ENCODE data around the gene PHLDB2. TPM values are rescaled to one million over a fixed set of nuclear protein-coding genes. Genes with fewer than 3 reads are reported as not detected.
A peak's percentile ranks its signal among the peaks of the same experiment; 100 is the strongest.

The PHLDB2 gene
- polyA plus RNA-seq, 1 experiment, result 15.9 TPM

DNA sequence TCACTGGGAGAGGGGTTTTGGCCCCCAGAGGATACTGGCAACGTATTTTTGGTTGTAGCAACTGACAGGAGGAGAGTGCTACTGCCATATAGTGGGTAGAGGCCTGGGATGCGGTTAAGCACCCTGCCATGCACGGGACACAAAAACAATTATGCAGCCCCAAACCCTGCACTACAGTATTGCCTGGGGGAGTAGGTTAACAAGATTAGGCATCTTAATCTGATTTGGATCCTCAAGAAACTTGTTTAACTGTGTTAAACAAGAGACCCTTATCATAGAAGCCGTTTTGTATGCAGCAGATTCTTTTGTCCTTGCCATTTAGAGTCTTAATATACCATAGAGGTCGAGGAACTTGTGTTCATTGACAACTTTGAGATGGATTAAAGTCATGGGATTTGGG lies 3.4 kb downstream of the PHLDB2 start:
- Histone ChIP-seq H3K4me3 (ENCODE audit: low read depth, low read length) (no peak overlapping the region), H3K27ac (ENCODE audit: low read depth, low read length) (no peak overlapping the region)

DNA sequence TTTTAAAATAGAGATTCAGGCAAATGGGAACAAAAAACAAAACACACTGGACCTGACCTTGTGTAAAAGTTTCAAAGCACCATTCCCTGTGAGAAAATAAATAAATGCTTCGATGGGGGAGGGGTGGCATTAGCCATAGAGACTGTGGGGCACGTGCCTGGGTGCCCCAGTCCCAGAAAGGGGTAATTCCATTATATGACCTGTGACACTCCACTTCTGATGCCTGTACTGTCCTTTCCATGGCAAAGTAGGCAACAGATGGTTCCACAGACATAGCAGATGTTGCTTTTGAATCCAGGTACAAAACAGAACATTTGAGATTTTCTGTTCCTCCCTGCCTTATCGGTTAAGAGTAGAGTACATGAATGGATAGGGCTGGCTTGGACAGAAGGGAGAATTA lies 3.9 kb downstream of the PHLDB2 start:
- H3K9me3 ChIP-seq (ENCODE audit: control insufficient read depth, insufficient read depth, low read length), result no peaks in the 10 kb centered on the region
- no peak overlapping the region for H3K27ac ChIP-seq (ENCODE audit: low read depth, low read length)
- H3K4me3 ChIP-seq (ENCODE audit: low read depth, low read length), result no peak overlapping the region
- ChIA-PET POLR2A (no interaction called here), CTCF (interaction anchor here (2.6 to 8.1 kb wide), 2 partner anchors 145 to 150 kb away, joined by 12 to 167 read pairs; no protein-coding TSS in a partner anchor)
- TF ChIP-seq, protein P1, sequence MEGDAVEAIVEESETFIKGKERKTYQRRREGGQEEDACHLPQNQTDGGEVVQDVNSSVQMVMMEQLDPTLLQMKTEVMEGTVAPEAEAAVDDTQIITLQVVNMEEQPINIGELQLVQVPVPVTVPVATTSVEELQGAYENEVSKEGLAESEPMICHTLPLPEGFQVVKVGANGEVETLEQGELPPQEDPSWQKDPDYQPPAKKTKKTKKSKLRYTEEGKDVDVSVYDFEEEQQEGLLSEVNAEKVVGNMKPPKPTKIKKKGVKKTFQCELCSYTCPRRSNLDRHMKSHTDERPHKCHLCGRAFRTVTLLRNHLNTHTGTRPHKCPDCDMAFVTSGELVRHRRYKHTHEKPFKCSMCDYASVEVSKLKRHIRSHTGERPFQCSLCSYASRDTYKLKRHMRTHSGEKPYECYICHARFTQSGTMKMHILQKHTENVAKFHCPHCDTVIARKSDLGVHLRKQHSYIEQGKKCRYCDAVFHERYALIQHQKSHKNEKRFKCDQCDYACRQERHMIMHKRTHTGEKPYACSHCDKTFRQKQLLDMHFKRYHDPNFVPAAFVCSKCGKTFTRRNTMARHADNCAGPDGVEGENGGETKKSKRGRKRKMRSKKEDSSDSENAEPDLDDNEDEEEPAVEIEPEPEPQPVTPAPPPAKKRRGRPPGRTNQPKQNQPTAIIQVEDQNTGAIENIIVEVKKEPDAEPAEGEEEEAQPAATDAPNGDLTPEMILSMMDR (IDR thresholded peaks at IDR 0.05; ENCODE audit: low read depth, low read length), result no peak
- no peak for DNase-seq (ENCODE audit: low read depth, low spot score)
- no peaks in the 10 kb centered on the region for H3K27me3 ChIP-seq (ENCODE audit: control insufficient read depth, insufficient read depth, low read length)

More for the DNA sequence above, 3.4 kb downstream of the PHLDB2 start:
- Histone ChIP-seq H3K9me3 (ENCODE audit: control insufficient read depth, insufficient read depth, low read length) (no peaks in the 10 kb centered on the region), H3K27me3 (ENCODE audit: control insufficient read depth, insufficient read depth, low read length) (no peaks in the 10 kb centered on the region)
- no peak for DNase-seq (ENCODE audit: low read depth, low spot score)
- TF ChIP-seq, protein P1 (IDR thresholded peaks at IDR 0.05; ENCODE audit: low read depth, low read length), result no peak
- ChIA-PET CTCF (interaction anchor here (8.1 kb wide), 1 partner anchor 145 kb away, joined by 167 read pairs; no protein-coding TSS in a partner anchor), POLR2A (no interaction called here)

DNA sequence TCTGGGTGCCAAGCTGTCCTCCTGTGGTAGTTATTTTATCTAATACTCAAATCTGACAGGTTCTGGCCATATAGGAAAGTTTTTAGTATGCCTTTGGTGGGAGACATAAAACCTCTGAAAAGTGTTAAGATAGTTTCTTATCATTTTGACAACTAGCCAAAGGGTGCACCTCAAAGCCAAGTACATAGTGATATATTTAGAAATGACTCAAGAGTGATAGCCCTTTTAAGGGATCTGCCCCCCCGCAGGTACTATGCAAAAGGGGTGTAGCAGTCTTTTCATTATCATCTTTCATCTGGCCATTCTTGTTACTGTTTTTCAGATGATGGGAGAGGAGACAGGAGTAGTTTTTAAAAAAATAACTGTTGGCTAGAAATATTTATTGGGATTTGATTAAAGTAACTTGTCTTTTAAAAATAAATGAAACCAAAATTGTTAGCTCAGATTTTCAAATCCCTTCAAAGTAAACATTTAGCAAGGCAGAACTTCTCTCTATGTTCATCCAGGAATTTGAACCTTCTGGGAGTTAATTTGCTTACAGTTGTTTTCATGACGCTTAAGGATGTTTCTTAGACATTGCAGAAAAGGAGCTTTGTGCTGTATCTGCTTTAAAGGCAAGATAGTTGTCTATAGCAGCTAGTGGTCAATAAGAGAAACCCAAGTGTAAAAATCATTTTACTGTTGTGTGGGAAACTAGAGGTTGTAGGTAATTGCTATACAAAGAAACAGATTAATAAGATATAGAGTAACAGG lies 5.1 kb downstream of the PHLDB2 start:
- POLR2A ChIA-PET, result no interaction called here
- CTCF ChIA-PET, result interaction anchor here (0.7 to 8.1 kb wide), 11 partner anchors 40 to 149 kb away, joined by 3 to 167 read pairs (median 4); no protein-coding TSS in a partner anchor
- no peak overlapping the region for H3K4me3 ChIP-seq (ENCODE audit: low read depth, low read length)
- H3K9me3 ChIP-seq (ENCODE audit: control insufficient read depth, insufficient read depth, low read length), result no peaks in the 10 kb centered on the region
- H3K27me3 ChIP-seq (ENCODE audit: control insufficient read depth, insufficient read depth, low read length), result no peaks in the 10 kb centered on the region
- DNase-seq (ENCODE audit: low read depth, low spot score), result no peak
- TF ChIP-seq, protein P1 (IDR thresholded peaks at IDR 0.05; ENCODE audit: low read depth, low read length), result no peak
- no peak overlapping the region for H3K27ac ChIP-seq (ENCODE audit: low read depth, low read length)

DNA sequence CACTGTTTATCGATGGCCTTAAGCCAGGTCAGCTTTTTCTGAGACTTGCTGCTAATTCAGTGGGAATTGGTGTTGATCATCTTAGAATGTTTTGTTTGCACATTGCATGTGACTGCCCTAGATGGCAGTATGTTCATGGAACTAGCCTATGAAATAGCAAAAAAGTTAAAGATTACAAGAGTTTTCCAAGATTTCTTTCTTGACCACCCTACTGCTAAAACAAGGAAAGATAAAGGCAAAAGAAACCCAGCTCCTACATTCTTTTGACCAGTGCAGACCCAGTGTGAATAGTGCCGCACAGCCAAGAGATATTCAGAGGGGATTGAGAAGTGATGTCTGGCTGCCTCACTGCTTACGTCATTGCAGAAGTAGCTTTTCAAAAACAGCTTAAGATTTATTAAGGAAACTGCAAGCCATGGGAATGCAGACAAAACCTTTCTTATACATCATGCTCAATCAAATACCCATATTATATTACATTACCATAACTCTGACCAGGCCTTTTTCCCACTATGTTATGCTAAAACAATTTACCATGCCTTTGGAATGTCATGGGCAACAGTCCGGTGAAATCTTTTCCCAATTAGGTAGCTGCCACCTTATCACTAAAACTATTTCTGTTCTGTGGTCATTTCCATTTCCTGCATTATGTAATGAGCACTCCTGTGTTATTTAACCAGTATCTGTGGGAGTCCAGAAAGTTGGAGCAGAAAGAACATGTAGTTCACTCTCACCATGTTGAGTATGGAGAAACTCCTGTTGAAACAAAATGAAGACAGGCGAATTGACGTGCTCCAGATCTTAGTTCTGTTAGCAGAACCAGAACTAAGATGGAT lies 6.0 kb downstream of the PHLDB2 start:
- ChIA-PET POLR2A (no interaction called here), CTCF (interaction anchor here (0.8 to 8.1 kb wide), 12 partner anchors 17 to 148 kb away, joined by 3 to 167 read pairs (median 4); no protein-coding TSS in a partner anchor)
- TF ChIP-seq, protein P1 (IDR thresholded peaks at IDR 0.05; ENCODE audit: low read depth, low read length), result peak; percentile 33; the same call in 1 of the 2 replicates
- Histone ChIP-seq H3K4me3 (ENCODE audit: low read depth, low read length) (no peak overlapping the region), H3K27ac (ENCODE audit: low read depth, low read length) (peak overlapping the region; percentile 84), H3K27me3 (ENCODE audit: control insufficient read depth, insufficient read depth, low read length) (no peaks in the 10 kb centered on the region), H3K9me3 (ENCODE audit: control insufficient read depth, insufficient read depth, low read length) (no peaks in the 10 kb centered on the region)
- peak; percentile 66 for DNase-seq (ENCODE audit: low read depth, low spot score)
